GM18519 (cell line): ENCODE results near the gene R3HDM4.
A peak's percentile ranks its signal among the peaks of the same experiment; 100 is the strongest.

Experiments used
- ATAC-seq: cut with Tn5 transposase; IDR thresholded peaks from one replicate; pipeline ENCODE4 v1.9.1; 2021; ENCODE audit warnings: mild to moderate bottlenecking, moderate library complexity; ENCODE audit not compliant: unreplicated experiment, low FRiP score

The R3HDM4 gene

DNA sequence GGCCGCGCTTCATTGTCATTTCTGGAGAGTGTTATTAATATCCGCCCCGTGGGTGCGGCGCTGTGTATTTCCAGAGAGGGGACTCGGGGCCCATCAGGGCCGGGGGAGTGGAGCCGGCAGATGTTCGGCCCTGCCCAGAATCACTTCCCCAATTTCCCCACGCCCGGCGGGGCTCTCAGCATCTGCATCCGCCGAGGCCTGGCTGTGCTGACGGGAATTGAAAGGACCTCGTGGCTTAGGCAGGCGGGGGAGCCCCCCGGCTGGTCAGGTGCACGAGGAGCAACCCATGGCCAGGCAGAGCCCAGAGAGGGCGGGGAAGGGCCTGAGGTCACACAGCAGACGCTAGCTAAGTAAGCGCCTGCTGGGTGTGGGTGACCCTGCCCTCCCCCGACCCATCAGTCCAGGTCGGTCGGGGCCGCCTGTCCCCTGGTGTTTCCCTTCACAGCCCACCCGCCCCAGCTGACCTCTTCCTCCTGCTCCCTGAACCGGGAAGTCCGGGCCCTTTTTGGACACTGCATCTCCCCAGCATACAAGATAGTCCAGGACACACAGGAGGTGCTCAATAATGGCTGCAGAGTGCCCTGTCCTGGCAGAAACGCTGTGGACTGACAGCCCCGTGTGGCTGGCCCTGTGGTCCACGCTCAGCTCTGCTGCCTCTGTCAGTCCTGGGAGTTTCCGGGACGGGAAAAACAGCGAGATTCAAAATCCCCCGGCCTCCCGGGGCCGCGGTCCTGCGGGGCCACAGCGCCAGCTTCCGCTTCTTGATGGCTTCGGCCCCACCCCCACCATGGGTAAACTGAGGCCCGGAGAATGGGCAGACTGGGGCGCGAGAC lies 34.9 kb upstream of the R3HDM4 start:
- peak; percentile 46 for ATAC-seq

- no peak for ATAC-seq
Measured at GRCh38 chr19:947090-947706, 34.2 kb upstream of the R3HDM4 start.

- ATAC-seq, result no peak
Measured at GRCh38 chr19:945401-946252, 32.6 kb upstream of the R3HDM4 start.

GRCh38 chr19:944663-945241 lies 31.7 kb upstream of the R3HDM4 start:
- ATAC-seq, result no peak

DNA sequence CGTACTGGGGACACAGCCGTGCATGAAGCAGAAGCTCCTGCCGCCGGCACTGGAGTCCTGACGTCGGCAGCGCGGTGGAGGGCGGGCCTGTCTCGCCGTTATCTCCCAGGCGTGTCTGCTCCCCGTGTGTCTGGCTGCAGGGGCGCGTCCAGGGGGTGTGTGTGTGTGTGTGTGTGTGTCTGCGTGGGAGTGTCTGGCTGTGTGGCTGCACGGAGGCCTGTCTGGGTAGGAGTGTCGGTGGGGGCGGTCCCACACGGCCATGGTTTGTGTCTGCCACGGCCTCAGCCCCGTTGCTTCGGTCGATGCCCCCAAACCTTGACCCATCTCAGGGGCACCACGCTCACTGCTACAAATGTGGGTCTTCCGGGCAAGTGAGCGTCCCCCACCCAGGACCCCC lies 31.1 kb upstream of the R3HDM4 start:
- no peak for ATAC-seq

- ATAC-seq, result no peak
Measured at GRCh38 chr19:943551-944170, 30.6 kb upstream of the R3HDM4 start.

DNA sequence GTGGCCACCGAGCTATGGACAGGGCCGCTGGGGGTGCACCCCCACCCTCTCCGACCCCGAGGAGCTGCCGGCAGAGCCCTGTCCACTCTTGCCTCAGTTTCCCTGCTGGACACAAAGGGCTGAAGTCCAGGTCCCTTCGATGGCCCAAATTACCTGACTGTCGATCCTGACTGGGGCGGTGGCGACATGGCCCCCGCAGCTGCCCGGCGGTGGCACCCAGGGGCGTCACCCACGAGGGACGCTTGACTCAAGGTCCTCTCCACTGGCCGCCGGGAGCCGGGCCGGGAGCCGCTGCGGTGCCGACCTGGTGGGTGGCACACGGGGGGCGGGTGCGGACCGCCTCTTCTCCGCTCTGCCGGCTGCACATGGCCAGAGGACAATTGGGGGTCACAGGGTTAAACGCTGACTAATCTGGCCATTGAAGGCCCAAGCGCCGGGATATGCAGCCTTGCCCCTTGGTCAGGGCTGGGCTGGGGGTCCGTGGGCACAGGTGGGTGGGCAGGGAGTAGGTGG lies 29.2 kb upstream of the R3HDM4 start:
- ATAC-seq, result no peak

GRCh38 chr19:941292-942132 lies 28.5 kb upstream of the R3HDM4 start:
- no peak for ATAC-seq

GRCh38 chr19:940591-941291 lies 27.7 kb upstream of the R3HDM4 start:
- ATAC-seq, result no peak

DNA sequence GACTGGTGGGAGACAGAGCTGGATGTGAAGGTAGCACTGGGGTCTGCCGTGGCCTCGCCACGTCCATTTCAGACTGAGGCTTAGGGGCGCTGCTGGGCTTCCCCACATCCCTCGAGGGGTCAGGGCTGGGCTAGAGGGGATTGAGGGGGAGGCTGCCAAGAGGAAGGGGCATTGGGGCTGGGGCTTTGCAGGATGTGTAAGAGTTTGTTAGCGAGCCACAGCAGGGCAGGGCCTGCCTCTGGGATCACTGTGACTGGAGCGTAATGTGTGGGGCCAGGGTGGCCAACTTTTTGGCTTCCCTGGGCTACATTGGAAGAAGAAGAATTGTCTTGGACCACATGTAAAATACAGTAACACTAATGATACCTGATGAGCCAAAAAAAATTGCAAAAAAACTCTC lies 26.9 kb upstream of the R3HDM4 start:
- ATAC-seq, result no peak

DNA sequence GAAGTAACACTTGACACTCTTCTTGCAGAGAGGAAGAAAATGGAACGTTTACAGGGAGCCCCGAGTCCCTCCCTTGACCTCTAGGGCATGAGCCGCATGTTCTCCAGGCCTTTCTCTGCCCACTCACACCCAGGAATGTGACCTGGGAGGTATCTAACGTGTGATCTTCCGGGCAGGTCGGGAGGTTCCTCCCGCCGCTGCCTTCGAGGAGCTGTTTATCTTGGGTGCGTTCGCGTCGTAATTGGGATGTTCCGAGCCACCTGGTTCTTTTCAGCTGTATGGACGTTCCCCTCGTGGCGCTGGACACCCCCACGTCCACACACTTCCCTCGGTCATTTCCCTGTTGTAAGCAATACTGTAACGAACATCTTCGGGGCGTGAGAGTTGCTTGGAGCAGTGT lies 26.4 kb upstream of the R3HDM4 start:
- no peak for ATAC-seq

DNA sequence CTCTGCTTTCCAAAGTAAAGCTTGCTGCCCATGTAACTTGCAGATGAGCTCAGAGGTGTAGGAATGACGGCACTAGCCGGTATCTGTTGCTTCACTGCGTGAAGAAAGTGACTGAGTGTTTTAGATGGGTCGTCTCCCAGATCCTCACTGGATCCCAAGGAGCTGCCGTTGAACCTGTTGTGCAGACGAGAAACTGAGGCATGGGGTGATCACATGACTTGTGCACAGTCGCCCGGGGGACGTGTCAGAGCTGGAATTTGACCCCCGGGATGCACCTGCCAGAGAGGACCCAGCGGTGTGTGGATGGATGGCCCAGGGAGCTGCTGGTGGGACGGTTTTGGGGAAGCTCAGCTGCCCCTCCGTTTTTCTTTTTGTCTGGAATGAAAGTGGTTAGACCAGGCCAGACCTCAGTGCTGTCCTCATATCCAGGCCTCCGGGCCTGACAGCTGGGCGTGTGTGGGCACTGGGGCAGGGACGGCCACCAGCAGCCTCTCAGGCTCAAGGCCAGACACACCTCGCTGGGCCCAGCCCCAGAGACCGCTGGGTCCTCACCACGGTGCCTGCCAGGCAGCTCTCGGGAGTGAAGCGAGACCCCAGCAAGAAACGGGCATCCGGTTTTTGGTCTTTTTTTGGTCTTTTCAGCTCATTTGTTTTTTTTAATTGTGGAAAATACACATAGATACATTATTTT lies 25.4 kb upstream of the R3HDM4 start:
- ATAC-seq, result no peak

DNA sequence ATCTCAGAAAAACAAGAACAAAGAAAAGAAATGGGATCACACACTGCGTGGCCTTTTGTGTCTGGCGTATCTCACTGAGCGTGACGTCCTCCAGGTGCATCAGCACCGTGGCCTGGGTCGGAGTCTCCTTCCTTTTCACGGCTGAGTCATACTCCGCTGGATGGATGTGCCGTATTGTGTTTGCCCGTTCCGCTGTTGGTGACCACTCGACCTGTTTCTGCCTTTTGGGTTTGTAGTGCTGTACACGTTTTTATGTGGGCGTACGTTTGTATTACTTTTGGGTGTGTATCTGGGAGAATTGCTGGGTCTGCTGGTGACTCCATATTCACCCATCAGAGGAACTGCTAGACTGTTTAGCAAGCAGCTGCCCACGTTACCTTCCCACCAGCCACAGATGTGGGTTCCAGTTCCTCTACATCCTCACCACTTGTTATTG lies 24.3 kb upstream of the R3HDM4 start:
- no peak for ATAC-seq

DNA sequence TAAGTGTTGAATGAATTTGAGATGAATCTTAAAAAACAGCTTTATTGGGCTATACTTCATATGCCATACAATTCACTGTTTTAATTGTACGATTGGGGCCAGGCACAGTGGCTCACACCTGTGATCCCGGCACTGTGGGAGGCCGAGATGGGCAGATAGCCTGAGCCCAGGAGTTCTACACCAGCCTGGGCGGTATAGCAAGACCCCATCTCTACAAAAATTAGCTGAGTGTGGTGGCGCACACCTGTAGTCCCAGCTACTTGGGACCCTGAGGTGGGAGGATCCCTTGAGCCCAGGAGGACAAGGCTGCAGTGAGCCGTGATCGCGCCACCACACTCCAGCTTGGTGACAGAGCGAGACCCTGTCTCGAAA lies 23.1 kb upstream of the R3HDM4 start:
- ATAC-seq, result no peak

- no peak for ATAC-seq
Measured at GRCh38 chr19:934865-935479, 22.0 kb upstream of the R3HDM4 start.

- ATAC-seq, result no peak
Measured at GRCh38 chr19:934197-934840, 21.3 kb upstream of the R3HDM4 start.

DNA sequence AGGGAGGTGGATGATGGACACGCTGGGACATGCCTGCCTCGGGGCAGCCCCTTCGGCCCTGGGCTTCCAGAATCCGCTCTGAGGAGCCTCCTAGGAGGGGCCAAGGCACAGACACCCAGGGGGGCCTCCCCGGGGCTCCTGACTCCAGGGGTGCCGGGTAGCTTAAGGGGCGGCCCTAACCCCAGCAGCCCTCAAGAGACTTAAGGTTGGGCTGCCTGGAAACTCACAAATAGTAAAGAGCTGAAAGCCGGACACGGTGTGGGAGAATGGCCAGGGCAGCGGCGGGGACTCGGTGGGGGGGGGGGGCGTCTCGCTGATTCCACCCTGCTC lies 20.5 kb upstream of the R3HDM4 start:
- ATAC-seq, result no peak
